Transverse colon (tissue), 4 donors: Measurements from ENCODE around the gene KCNJ11. TPM values are rescaled to one million over a fixed set of nuclear protein-coding genes. Genes with fewer than 3 reads are reported as not detected.

Experiments used
- DNase-seq: peaks from one replicate; pipeline ENCODE4 v3.0.0-alpha.2; 2019
- H3K27ac ChIP-seq, 4 donors: fragments of 200-600 bp; sonication (generic); 2 replicates each; pipeline ENCODE4 v1.5.1; 2016 to 2018; ENCODE audit warnings: inconsistent platforms in 4 of 4
- H3K27me3 ChIP-seq: fragments of 200-600 bp; sonication (generic); 2 replicates; pipeline ENCODE4 v1.5.1; 2017; ENCODE audit warnings: inconsistent platforms
- H3K36me3 ChIP-seq, 4 donors: fragments of 200-600 bp; sonication (generic); 2 replicates each; pipeline ENCODE4 v1.5.1; 2017 to 2019; ENCODE audit warnings: inconsistent platforms in 4 of 4
- H3K4me1 ChIP-seq, 4 donors: fragments of 200-600 bp; sonication (generic); 2 replicates each; pipeline ENCODE4 v1.5.1; 2017 to 2020; ENCODE audit warnings: inconsistent platforms in 4 of 4
- H3K4me3 ChIP-seq, 4 donors: fragments of 200-600 bp; sonication (generic); 1 replicate in 1 of 4; 2 replicates in 3 of 4; pipeline versions ENCODE4 v1.5.1 to v1.6.1; 2017 to 2019; ENCODE audit warnings: inconsistent platforms in 4 of 4
- H3K9me3 ChIP-seq, 2 donors: fragments of 200-600 bp; sonication (generic); 2 replicates each; pipeline ENCODE4 v1.5.1; 2017 to 2019; ENCODE audit warnings: inconsistent platforms in 2 of 2
- EP300 ChIP-seq: sonication (generic); formaldehyde crosslinking; IDR thresholded peaks from one replicate; pipeline ENCODE4 v1.6.1; 2017; ENCODE audit warnings: antibody characterized with exemption, low read depth
- POLR2A ChIP-seq: fragments of 450-650 bp; IDR thresholded peaks from one replicate; pipeline ENCODE4 v1.6.1; 2016; ENCODE audit warnings: antibody characterized with exemption, mild to moderate bottlenecking, moderate library complexity
- POLR2AphosphoS5 ChIP-seq, 3 donors: sonication (generic); formaldehyde crosslinking; IDR thresholded peaks; one replicate each; pipeline ENCODE4 v1.6.1; 2016; ENCODE audit warnings: antibody characterized with exemption in 3 of 3
- WGBS, 2 donors: methylation state at CpG; one replicate each; pipeline ENCODE4 v1.1.5; 2018; ENCODE audit warnings: low coverage in 1 of 2; 5-methylcytosine and 5-hydroxymethylcytosine counted together
- in situ Hi-C, 4 donors: fragments of 200-750 bp; cut with MboI; loops; one replicate each; pipeline versions ENCODE4 v1.15.0 to v1.15.1; 2017; ENCODE audit warnings: low sequenced_read_pairs in 3 of 4, low pct_ligation_motif_present in 1 of 4, low pct_unique_long_range_greater_than_20kb in 1 of 4
- intact Hi-C: fragments of 100-400 bp; cut with DNase I; formaldehyde crosslinking; loops from one replicate; pipeline ENCODE4 v1.15.1; 2023; ENCODE audit warnings: low total_unique reads
- total RNA-seq, 4 donors: library from RNA; depleted of rRNA; stranded (reverse); fragments of >200 nt; gene quantifications; one replicate each; pipeline ENCODE4 v1.1.0, GENCODE V29; 2016
- TF ChIP-seq, protein P1 (sequence below), 5 experiments: fragments of 200-600 bp in 3 of 5; fragments of 450-650 bp in 2 of 5; sonication (generic) in 3 of 5; IDR thresholded peaks; 1 replicate in 2 of 5; 2 replicates in 3 of 5; pipeline ENCODE4 v1.5.1; 2016 to 2017; ENCODE audit warnings: antibody characterized with exemption in 5 of 5, inconsistent platforms in 3 of 5, mild to moderate bottlenecking in 2 of 5, moderate library complexity in 1 of 5

The KCNJ11 gene
- total RNA-seq, 4 donors from 2014 or later, result 1.3 to 135 (median 3.5) TPM; not detected in 1

DNA sequence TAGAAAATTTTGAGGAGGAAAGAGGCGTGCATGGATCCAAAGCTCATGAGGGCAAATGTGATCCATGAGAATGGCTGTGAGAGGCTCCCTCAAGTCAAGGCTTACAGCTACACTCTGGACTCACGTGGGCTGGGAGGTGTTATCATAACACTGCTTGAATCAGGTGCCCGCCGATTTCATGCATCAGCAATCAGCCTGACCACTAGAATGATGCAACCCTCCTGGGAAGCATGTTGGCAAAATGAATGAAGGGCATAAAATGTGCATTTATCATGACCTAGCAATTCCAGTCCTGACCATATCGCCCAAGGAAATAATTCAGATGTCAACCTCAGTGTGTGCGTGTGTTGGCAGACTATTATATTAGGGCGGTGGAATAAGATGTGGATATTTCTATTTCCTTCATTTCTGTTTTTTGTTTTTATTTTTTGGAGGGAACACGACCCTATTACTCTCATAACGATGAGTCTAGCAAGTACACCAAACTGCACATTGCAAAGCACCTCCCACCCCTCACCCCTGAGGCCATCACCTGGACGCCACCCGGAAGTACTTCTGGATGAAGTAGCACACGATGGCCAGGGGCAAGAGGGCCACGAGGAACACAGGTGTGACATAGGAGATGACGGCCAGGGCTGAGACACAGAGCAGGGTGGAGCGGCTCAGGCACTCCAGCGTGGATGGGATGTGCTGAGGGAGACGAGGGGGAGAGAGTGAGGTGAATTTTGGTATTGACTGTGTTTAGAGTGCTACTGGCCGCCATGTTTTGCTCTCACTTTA is 15.7 kb upstream of the KCNJ11 start:
- TF ChIP-seq EP300 (no peak), POLR2AphosphoS5 (IDR thresholded peaks at IDR 0.05) (no peak), POLR2A (no peak)
- TF ChIP-seq, protein P1, sequence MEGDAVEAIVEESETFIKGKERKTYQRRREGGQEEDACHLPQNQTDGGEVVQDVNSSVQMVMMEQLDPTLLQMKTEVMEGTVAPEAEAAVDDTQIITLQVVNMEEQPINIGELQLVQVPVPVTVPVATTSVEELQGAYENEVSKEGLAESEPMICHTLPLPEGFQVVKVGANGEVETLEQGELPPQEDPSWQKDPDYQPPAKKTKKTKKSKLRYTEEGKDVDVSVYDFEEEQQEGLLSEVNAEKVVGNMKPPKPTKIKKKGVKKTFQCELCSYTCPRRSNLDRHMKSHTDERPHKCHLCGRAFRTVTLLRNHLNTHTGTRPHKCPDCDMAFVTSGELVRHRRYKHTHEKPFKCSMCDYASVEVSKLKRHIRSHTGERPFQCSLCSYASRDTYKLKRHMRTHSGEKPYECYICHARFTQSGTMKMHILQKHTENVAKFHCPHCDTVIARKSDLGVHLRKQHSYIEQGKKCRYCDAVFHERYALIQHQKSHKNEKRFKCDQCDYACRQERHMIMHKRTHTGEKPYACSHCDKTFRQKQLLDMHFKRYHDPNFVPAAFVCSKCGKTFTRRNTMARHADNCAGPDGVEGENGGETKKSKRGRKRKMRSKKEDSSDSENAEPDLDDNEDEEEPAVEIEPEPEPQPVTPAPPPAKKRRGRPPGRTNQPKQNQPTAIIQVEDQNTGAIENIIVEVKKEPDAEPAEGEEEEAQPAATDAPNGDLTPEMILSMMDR (IDR thresholded peaks at IDR 0.05), result no peak
- WGBS, 2 donors, result 77 to 87% methylated on average over 8 to 18 of the region's 18 CpGs
- no peak overlapping the region for H3K27ac ChIP-seq
- peaks cover 0 to 15% (median 6%) of the 10 kb centered on the region in 4 donors for H3K4me1 ChIP-seq
- H3K4me3 ChIP-seq, result no peak overlapping the region
- intact Hi-C loops, result no loop called here
- no peaks in the 10 kb centered on the region for H3K36me3 ChIP-seq
- H3K9me3 ChIP-seq, result no peaks in the 10 kb centered on the region
- DNase-seq, result no peak
- H3K27me3 ChIP-seq, result no peaks in the 10 kb centered on the region
- in situ Hi-C loops, result no loop called here

- intact Hi-C loops, result no loop called here
- 92% methylated on average over 8 of the region's 8 CpGs; no CpG with 5 or more reads in 1 of the 2 donors for WGBS, 2 donors
- no peaks in the 10 kb centered on the region for H3K27me3 ChIP-seq
- in situ Hi-C loops, result no loop called here
- H3K27ac ChIP-seq, result no peak overlapping the region
- DNase-seq, result no peak
- no peaks in the 10 kb centered on the region for H3K36me3 ChIP-seq
- peaks cover 0 to 15% (median 6%) of the 10 kb centered on the region in 4 donors for H3K4me1 ChIP-seq
- no peak overlapping the region for H3K4me3 ChIP-seq
- TF ChIP-seq EP300, result no peak
- no peak for TF ChIP-seq POLR2AphosphoS5 (IDR thresholded peaks at IDR 0.05)
- TF ChIP-seq, protein P1 (IDR thresholded peaks at IDR 0.05), result no peak
- TF ChIP-seq POLR2A, result no peak
- H3K9me3 ChIP-seq, result no peaks in the 10 kb centered on the region
These were observed 14.0 kb upstream of the KCNJ11 start for GRCh38 chr11:17402486-17402885.

- 81 to 84% methylated on average over 3 to 8 of the region's 8 CpGs for WGBS, 2 donors
- H3K4me1 ChIP-seq, result peaks cover 0 to 15% (median 6%) of the 10 kb centered on the region in 4 donors
- H3K36me3 ChIP-seq, result no peaks in the 10 kb centered on the region
- no peak overlapping the region for H3K27ac ChIP-seq
- in situ Hi-C loops (no loop called here), intact Hi-C loops (no loop called here)
- TF ChIP-seq POLR2AphosphoS5 (IDR thresholded peaks at IDR 0.05) (no peak), EP300 (no peak), POLR2A (no peak)
- TF ChIP-seq, protein P1 (IDR thresholded peaks at IDR 0.05), result no peak
- H3K27me3 ChIP-seq, result no peaks in the 10 kb centered on the region
- no peak overlapping the region for H3K4me3 ChIP-seq
- no peaks in the 10 kb centered on the region for H3K9me3 ChIP-seq
- DNase-seq, result no peak
These were observed 13.4 kb upstream of the KCNJ11 start for GRCh38 chr11:17401841-17402240.

DNA sequence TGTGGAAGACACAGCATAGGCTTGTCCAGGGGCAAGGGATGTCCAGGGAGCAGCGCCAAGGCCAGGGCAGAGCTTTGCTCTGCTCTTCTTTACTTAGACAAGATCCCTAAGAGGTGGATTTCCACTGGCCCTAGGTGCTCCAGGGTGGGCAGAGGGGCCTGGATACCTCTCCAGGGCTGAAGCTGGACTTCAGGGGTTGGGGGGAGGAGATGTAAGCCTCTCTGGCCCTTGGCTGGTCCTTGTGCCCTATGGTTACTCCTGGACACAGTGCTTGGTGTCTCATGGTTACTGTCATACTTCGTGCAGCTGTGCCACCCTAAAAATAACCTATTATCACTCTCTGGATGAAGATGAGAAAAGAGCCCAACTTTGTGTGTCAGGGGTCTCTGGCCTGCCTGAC is 12.9 kb upstream of the KCNJ11 start:
- Histone ChIP-seq H3K9me3 (no peaks in the 10 kb centered on the region), H3K36me3 (no peaks in the 10 kb centered on the region), H3K27me3 (no peaks in the 10 kb centered on the region), H3K27ac (no peak overlapping the region), H3K4me3 (no peak overlapping the region), H3K4me1 (peaks cover 0 to 13% (median 6%) of the 10 kb centered on the region in 4 donors)
- DNase-seq, result no peak
- in situ Hi-C loops (no loop called here), intact Hi-C loops (no loop called here)
- WGBS, 2 donors, result 81 to 100% methylated on average over 1 to 2 of the region's 2 CpGs
- TF ChIP-seq POLR2A (no peak), POLR2AphosphoS5 (IDR thresholded peaks at IDR 0.05) (no peak), EP300 (no peak)
- TF ChIP-seq, protein P1 (IDR thresholded peaks at IDR 0.05), result no peak
